HG03139 (cell line): ENCODE data around the gene CCNG2.
A peak's percentile ranks its signal among the peaks of the same experiment; 100 is the strongest.

Experiments used
- ATAC-seq: cut with Tn5 transposase; IDR thresholded peaks from one replicate; pipeline ENCODE4 v1.9.1; 2021; ENCODE audit not compliant: unreplicated experiment

Gene CCNG2

DNA sequence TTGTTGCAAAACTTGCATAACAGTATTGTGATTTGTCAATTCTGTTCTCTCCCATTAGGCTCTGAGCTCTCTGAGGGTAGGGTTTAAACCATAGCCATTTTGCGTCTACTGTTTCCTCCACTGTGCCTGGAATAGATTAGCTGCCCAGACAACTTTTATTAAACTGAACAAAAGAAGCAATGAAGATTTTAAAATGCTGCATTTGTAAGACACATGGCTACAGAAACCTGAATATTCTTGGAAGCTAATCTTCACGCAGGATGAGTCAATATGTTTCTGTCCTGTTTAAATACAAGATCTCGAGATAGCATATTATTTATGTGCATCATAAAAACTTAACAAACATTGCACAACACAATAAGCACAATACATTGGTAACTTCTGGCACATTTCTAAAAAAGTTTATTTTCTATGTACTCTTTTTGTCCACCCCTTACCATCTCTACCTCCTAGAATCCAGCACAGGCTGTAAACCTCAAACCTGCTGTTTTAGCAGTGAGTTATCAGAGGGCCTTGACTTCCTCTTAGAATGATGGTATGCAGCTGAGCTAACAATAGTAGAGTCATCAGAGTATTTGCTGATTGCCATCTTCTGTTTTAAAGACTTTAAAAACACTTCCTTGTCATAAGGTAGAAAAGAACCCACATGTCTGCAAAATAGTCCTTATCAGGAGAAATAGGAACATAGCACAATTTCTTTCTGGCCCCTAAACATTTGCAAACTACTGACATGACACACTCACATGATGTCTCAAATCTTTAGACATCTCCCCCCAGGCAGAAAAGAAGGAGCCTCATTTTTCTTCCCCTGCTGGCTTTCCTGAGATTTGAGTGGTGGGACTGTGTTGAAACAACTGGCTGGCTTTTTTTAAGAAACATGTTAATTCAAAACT is 10.6 kb upstream of the CCNG2 start:
- ATAC-seq: no peak

DNA sequence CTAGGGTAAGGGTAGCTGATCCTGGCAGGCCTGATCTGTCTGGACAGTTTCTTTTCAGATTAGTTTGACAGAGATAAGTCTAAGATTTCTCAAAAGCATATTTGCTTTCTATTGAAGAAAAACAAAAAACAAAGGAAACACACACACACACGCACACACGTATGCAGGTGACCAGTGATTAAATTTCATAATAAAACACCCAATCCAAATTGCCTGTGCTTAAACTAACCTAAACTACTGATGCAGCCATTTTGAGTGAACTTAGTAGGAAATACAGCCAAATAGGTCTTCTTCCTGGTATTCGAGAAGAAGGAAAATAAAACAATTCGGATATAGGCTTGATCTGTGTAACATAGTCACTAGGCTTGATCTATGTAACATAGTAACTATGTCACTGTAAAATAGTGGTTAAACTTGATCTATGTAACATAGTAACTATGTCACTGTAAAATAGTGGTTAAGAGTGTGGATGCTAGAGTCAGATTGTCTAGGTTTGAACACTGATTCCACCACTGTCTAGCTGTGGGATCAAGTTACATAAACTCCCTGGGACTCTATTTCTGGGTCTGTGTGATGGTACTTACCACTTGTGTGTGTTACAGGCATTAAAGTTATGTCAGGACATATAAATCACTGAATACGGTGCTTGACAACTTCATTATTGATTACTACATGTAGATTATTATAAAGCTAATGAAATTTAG is 9.8 kb upstream of the CCNG2 start:
- no peak for ATAC-seq

DNA sequence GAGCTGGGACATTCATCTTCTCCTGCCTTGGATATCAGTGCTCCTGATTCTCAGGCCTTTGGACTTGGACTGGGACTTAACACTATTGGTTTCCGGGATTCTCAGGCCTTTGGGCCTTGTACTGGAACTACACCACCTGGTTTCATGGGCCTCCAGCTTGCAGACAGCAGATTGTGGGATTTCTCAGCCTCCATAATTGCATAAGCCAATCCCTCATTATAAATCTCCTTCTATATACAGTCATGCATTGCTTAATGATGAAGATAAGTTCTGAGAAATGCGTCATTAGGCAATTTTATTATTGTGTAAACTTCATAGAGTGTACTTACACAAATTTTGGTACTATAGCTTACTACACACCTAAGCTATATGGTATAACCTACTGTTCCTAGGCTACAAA is 8.9 kb upstream of the CCNG2 start:
- no peak for ATAC-seq

DNA sequence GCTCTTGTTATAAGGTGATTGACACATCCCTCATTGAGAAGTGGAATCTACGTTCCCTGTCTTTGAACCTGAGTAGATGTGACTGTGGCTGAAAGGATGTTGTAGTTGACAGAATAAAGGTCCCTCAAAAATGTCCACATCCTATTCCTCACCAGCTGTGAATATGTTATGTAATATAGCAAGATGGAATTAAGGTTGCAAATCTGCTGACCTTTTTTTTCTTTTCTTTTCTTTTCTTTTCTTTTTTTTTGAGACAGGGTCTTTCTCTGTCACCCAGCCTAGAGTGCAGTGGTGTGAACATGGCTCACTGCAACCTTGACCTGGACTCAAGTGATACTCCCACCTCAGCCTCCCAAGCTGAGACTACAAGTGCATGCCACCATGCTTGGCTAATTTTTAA is 7.2 kb upstream of the CCNG2 start:
- no peak for ATAC-seq

DNA sequence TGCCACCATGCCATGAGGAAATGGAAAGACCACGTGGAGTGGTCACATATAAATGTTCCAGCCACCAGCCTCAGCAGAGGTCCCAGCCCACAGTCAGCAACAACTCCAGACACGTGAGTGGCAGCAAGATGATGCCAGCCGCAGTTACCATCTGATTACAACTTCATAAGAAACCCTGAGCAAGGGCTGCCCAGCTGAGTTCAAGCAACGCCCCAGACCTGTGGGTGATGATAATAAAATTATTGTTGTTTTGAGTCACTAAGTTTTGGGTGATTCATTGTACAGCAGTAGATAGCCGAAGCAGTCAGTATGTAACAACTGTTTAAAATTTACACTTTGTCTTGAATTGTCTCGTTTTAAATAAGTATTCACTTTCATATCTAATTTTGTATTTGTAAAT is 5.8 kb upstream of the CCNG2 start:
- no peak for ATAC-seq

DNA sequence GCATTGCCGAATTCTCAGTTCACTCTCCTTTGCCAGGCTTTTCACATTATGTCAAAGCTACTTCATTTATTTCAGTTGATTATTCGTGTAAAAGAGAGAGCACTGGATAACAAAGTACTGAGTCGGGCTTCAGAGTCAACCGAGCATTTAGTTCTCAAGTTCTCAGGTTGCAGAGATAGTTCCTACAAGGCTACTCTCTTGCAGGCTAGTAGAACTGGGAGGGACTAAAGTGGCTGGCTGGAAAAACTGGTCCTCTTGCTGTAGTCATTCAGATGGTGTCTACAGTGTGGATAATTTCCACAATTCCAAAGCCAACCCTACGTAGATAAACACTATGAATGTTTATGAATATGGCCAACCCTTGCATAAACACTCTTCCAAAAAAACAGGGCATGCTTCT is 4.6 kb upstream of the CCNG2 start:
- ATAC-seq: no peak

DNA sequence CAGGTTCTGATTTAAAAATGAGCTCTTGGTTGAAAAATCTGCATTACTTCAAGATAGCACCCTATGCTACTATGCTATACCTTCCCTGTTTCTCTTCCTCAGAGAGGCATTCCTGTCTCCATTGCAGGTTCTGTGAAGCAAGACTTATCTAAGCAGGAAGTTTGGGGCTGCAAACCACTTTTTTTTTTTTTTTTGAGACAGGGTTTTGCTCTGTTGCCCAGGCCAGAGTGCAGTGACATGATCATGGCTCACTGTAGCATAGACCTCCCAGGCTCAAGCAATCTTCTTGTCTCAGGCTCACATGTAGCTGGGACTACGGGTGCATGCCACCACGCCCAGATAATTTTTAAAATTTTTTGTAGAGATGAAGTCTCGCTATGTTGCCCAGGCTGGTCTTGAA is 4.0 kb upstream of the CCNG2 start:
- no peak for ATAC-seq

DNA sequence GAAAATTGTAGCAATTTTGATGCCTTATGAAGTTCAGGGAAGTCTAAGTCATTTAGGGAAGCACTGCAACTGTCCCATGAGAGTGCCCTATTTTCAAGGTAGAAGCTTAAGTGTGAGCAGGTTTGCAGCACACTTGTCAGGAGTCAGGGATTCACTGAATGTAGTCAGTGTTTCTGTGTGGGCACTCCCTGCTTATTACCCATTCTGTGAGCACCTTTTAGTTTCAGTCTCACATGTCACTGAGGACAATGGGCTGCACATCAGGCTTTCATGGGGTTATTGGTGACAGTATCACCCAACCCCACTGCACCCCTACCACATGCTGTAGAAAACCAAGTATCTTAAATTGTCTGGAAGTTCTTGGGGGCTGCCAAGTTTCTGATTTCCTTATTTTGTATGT is 2.9 kb upstream of the CCNG2 start:
- no peak for ATAC-seq

DNA sequence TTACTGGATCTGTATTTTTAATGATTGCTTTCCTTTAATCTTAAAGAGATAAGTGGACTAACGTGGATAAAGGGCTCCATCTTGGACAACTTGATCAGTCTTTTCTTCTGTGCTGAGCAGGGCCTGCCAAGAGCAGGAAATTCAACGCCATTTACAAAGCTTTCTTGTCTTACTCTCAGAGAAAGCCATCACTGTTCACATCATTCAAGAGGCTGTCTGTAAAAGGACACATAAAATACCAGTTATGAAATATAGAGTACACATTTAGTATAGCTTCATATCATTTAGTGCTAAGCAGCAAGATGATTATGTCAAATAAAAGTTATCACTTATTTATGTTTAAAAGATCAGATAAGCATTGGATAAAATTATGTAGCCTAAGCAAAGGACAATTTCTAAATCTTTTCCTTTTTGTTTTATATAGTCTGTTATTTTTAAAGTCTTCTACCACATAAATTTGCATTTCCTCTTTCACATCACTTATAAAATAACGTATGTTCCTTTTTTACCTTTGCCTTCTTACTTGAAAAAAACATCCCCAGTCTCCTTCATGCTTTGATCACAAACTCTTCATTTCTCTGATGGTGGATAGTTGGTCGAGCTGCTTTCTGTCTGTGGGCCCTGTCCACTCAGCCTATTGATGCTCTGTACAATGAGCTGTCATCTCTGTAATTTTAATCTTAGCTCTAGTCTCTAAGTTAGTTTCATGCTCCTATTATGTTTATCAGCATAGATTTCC is 2.1 kb upstream of the CCNG2 start:
- no peak for ATAC-seq

DNA sequence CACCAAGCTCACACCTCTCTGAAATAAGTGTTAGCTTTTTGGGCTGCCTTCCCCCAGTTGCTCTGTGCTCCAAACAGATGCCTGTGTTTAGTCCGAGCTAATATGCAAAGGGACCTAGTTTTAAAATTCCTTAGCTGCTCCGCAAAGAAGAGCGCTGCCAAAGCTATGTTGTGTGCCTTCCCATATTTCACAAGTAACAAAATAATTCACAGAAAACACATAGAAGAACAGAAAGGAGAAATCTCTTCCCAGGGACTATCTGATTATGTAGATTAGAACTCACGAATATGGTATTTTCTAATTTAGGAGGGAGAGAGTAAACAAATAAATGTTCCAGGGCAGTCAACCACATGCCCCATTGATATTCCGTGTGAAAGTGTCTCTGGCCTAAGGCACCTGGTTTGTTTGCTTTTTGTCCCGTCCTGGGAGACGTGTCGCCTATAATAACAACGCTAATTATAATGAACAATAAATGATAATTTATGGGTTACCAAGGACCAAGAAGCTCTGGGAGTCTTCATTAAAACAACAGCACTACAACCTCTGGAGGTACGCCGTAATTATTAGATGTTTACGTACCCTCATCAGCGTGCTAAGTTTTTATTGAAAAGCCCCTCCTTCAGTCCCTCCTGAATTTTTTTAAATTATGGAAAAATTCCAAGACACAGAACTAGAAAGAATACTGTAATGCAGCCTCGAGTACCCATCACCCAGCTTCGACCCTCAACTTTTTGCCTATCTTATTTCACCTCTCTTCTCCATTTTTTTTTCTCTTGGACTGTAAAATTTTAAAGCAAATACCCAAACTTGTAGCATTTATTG is 1.2 kb upstream of the CCNG2 start:
- no peak for ATAC-seq

DNA sequence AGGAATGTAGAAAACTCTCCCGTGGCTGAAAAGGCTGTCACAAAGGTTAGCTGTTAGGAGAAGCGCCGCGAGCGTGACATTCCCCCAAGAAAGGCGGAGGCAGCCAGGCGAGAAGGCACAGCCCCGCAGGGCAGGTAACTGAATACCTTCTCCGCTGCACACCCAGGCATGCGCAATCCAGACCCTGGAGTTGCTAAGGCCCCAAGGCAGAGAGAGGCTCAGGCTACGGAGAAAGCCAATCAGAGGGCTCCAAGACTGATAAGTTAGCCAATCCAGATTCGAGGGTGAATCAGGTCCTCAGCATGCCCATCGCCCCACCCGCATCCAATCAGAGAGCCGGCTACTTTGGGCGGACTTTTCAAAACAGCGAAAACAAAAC is 485 bp upstream of the CCNG2 start:
- ATAC-seq: peak; percentile 90

DNA sequence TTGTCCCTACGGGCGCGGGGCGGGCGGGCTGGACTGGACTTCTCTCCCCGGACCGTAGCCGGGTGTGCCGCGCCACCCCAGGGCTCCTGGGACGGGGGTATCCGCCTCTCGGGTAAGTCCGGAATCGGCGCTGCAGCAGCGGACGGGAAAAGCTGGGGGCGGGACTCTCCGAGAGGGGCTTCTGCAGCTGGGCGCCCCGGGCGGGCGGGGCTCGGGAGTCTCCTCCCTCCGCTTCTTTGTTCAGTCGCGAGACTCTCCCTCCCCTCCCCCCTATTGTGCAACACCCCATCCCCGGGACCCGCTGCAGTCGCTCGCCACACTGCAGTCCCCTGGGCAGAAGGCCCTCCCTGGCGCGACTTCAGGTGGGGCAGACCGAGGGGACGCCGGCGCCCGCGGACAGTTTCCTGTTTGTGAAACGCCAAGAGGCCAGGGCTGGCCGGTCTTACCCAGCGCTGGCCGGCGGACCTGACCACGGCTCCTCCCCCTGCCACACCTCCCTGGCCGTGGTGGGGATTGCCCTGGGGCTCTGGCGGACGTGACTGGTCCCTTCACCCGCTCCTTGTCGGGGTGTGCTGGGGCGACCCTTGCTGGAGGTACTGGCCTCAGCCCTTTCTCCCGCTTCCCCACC is 966 bp downstream of the CCNG2 start:
- peak; percentile 39 for ATAC-seq

DNA sequence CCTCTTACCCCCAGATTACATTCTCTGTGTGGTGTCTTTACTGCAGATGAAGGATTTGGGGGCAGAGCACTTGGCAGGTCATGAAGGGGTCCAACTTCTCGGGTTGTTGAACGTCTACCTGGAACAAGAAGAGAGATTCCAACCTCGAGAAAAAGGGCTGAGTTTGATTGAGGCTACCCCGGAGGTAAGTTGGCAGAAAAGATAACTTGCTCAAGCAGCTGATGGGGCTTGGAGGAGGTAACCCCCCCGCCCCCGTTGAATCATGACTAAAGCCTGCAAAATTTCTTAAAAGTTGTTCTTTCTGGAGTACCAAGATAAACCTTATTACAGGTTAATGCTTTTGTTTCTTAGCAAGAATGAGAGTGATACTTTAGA is 1.5 kb downstream of the CCNG2 start:
- no peak for ATAC-seq

DNA sequence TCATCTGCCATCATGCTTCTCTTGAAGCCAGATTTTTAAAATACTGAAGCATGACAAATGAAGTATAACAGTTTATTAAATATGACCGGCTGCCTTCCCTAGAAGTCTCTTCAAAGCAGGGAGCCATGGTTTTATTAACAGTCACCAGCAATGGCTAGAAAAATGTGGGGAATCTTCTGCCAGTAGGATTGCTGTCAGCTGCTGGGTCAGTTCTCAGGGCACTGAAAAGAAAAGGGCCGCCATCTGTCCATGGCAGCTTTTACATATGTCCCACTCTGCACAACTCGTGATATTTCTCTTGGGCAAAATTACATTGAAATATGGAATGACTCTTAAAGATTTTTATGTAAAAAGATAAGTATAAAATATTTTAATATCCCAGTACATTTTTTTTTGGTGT is 2.8 kb downstream of the CCNG2 start:
- ATAC-seq: no peak

DNA sequence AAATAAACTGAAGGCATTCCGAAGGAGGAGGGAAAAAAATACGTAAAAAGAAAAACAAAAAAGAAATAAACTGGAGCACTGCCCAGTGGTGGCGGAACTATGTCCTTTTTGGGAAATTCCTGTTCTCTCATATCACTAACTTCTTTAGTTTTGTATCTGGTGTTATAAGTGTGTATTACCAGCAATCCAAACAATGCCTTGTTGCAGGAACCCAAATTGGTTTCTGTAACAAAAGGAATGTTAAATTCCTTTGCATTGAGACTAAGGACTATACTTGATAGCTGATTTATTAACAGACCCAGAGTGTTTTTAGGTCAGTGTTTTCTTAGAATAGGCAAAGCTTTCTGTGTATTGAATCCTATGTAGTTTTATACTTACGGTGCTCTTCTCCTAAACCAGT is 6.6 kb downstream of the CCNG2 start:
- ATAC-seq: no peak

DNA sequence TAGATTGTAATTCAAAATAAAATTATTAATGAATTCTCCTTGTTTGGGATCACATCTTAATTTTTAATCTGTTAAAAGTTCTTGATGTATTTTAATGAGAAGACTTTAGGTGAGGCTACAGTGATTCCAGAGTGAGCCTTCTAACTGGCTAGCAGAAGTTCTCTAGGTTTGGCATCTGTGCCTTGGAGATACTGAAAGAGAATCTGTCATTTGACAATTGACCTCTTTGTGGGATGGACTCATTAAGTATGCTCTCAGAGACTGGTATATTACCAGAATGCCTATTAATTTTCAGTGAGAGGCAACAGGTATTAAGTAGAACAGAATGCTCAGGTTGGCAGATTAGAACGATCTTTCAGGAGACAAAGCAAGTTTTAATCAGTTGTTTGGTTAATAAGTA is 10.2 kb downstream of the CCNG2 start:
- ATAC-seq: no peak

DNA sequence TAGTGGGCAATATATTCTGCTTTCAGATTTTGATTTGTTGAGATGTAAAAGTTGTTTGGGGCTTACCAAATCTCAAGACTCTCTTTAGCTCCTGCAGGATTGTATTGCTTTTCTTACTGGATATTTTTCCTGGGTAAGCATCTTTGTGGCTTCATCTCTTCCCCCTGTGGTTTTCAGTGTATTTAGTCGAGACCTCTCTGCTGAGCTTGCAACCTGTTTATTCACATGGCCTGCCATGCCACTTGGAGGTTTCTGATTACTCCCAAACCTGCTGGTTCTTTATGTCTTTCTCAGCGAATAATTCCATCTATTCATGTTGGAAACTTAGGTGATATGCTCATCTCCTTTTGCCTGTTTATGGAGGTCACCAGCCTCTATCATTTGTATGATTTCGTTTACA is 10.9 kb downstream of the CCNG2 start:
- ATAC-seq: no peak

DNA sequence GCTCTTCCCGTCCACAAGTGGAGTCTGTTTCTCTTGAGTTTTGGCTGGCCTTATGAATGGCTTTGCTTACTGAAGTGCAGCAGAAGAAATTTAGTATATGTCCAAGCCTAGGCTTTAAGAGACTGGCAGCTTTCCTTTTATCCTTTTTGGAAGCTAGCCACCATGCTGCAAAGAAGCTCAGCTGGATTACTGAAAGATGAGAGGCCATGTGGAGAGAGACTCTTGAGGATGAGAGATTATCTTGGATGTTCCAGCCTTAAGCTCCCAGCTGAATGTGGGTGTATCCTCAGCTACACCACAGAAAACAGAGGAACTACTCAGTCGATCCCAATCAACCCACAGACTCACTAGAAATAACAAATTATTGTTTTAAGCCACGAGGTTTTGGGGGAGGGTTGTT is 12.5 kb downstream of the CCNG2 start:
- ATAC-seq: no peak

DNA sequence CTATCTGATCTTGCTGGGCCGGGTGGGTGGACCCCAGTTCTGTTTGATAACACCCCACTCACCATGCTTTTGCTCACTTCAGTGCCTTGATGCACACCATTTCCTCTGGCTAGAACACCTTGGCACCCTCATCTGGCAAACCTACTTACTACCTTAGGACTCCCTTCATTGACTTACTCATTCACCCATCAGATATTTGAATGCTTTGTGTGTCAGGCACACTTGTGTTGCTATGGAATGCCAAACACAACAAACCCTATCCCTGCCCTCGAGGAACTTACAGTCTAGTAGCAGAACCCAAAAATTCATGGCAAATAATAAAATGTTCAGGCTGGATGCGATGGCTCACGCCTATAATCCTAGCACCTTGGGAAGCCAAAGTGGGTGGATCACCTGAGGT is 13.9 kb downstream of the CCNG2 start:
- ATAC-seq: no peak

DNA sequence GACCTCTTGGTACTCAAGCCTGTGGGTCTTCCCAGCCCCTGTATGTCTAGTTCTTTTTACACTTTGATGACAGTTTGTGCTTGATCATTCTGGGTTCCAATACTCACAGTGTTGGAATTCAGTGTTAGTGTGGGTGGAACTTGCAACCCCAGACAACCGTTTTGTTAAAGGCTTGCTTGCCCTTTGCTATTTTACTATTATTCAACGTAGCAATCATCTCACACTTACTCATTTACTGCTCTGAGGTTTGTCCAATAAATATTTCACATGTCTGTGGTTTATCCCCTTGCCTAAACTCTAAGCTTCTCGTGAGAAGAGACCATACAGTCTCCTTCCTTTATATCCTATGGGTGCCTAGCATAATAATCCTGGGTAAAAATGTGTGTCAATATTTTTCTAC is 15.3 kb downstream of the CCNG2 start:
- no peak for ATAC-seq

DNA sequence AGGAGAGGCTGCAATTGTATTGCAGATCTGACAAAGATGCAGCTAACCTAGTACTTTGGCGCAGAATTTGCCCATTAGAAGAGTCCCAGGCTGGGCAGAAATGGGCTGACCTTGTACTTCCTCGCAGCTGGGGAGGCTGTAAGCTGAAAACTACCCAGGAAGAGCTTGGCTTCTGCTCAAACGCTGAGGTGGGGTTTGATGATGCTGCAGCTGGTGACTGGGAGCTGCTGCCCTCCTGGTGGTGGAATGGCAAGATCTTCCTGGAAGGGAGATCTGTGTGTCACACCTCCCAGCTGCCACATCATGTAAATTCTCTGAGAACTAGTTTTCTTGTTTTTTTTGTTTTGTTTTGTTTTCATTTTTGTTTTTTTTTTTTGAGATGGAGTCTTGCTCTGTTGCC is 17.4 kb downstream of the CCNG2 start:
- ATAC-seq: no peak
